IMR-90 (cell line): ENCODE measurements around the gene MGLL. TPM values are rescaled to one million over a fixed set of nuclear protein-coding genes. Genes with fewer than 3 reads are reported as not detected.

Experiments used
- ATAC-seq: fragments of 200-7000 bp; cut with Tn5 transposase; 2 replicates; pipeline ENCODE4 v1.9.1; 2020; ENCODE audit warnings: low read depth, mild to moderate bottlenecking, moderate library complexity
- BruUV-seq: library from RNA; stranded (reverse); fragments of 400-500 nt; replicated peaks from 2 replicates; lab custom pipeline; 2021; lab: Mats Ljungman, UMichigan
- CTCF ChIA-PET: fragments of 300-600 bp; formaldehyde crosslinking; extraction: SDS; loops from one replicate; lab custom pipeline; 2021; ENCODE audit warnings: antibody characterized with exemption; lab: Yijun Ruan, JAX
- POLR2A ChIA-PET: fragments of 300-600 bp; sonication (Branson Sonifier 250); formaldehyde crosslinking; loops from one replicate; lab custom pipeline; 2022; ENCODE audit warnings: antibody characterized with exemption; ENCODE audit not compliant: unreplicated experiment; lab: Charles Lee
- DNase-seq: peaks from one replicate; pipeline ENCODE4 v3.0.0; 2013
- H2AFZ ChIP-seq: replicated peaks from 2 replicates; pipeline ENCODE3; 2013; ENCODE audit warnings: low read length, mild to moderate bottlenecking; ENCODE audit not compliant: poor library complexity
- H2AK5ac ChIP-seq: 2 replicates; pipeline ENCODE4 v1.6.1; 2013; ENCODE audit warnings: low read depth, low read length, inconsistent platforms
- H2AK9ac ChIP-seq: replicated peaks from 2 replicates; pipeline ENCODE3; 2013; ENCODE audit warnings: mild to moderate bottlenecking, low read depth, low read length, moderate library complexity; ENCODE audit not compliant: poor library complexity
- H2BK120ac ChIP-seq: 2 replicates; pipeline ENCODE4 v1.6.1; 2013; ENCODE audit warnings: low read depth, low read length, inconsistent platforms
- H2BK15ac ChIP-seq: 3 replicates; pipeline ENCODE4 v1.6.1; 2013; ENCODE audit warnings: low read depth, low read length, inconsistent platforms
- H2BK20ac ChIP-seq: 2 replicates; pipeline ENCODE4 v1.6.1; 2013; ENCODE audit warnings: low read depth, mild to moderate bottlenecking, inconsistent platforms, low read length, moderate library complexity
- H2BK5ac ChIP-seq: 2 replicates; pipeline ENCODE4 v1.6.1; 2013; ENCODE audit warnings: mild to moderate bottlenecking, low read depth, low read length, inconsistent platforms; ENCODE audit not compliant: poor library complexity, severe bottlenecking
- H3K14ac ChIP-seq: replicated peaks from 2 replicates; pipeline ENCODE4 v1.6.1; 2013; ENCODE audit warnings: low read depth, low read length, inconsistent platforms
- H3K18ac ChIP-seq: 2 replicates; pipeline ENCODE4 v1.6.1; 2013; ENCODE audit warnings: low read depth, low read length, control low read depth
- H3K23ac ChIP-seq: 2 replicates; pipeline ENCODE4 v1.6.1; 2013; ENCODE audit warnings: low read depth, low read length, inconsistent platforms
- H3K27ac ChIP-seq: 2 replicates; pipeline ENCODE4 v1.5.1; 2013; ENCODE audit warnings: mild to moderate bottlenecking, control low read depth, low read length; ENCODE audit not compliant: insufficient read depth
- H3K27me3 ChIP-seq: 2 replicates; pipeline ENCODE4 v1.6.1; 2013; ENCODE audit warnings: low read length; ENCODE audit not compliant: control insufficient read depth, insufficient read depth
- H3K36me3 ChIP-seq: 2 replicates; pipeline ENCODE4 v1.6.1; 2013; ENCODE audit warnings: low read length, mixed read lengths; ENCODE audit not compliant: control insufficient read depth, insufficient read depth
- H3K4ac ChIP-seq: 2 replicates; pipeline ENCODE4 v1.6.1; 2013; ENCODE audit warnings: low read depth, low read length, inconsistent platforms
- H3K4me1 ChIP-seq: 2 replicates; pipeline ENCODE4 v1.6.1; 2013; ENCODE audit warnings: low read length, mixed read lengths; ENCODE audit not compliant: control insufficient read depth, insufficient read depth
- H3K4me2 ChIP-seq: 2 replicates; pipeline ENCODE4 v1.6.1; 2013; ENCODE audit warnings: low read depth, mild to moderate bottlenecking, control low read depth, low read length, moderate library complexity
- H3K4me3 ChIP-seq: 2 replicates; pipeline ENCODE4 v1.5.1; 2013; ENCODE audit warnings: low read depth, mild to moderate bottlenecking, control low read depth, low read length, moderate library complexity; ENCODE audit not compliant: insufficient read depth
- H3K56ac ChIP-seq: 2 replicates; pipeline ENCODE4 v1.6.1; 2013; ENCODE audit warnings: low read length, inconsistent platforms; ENCODE audit not compliant: insufficient read depth; ENCODE audit errors: extremely low read depth
- H3K79me1 ChIP-seq, 2 experiments: 2 replicates each; pipeline ENCODE4 v1.6.1; 2013; ENCODE audit warnings: low read length in 2 of 2, inconsistent platforms in 1 of 2, low read depth in 1 of 2
- H3K9ac ChIP-seq: 2 replicates; pipeline ENCODE4 v1.6.1; 2013; ENCODE audit warnings: low read depth, low read length, control low read depth
- H3K9me1 ChIP-seq: 2 replicates; pipeline ENCODE4 v1.6.1; 2013; ENCODE audit warnings: low read length, inconsistent platforms; ENCODE audit not compliant: insufficient read depth
- H3K9me3 ChIP-seq: 2 replicates; pipeline ENCODE4 v1.6.1; 2013; ENCODE audit warnings: low read length; ENCODE audit not compliant: control insufficient read depth, insufficient read depth
- H4K20me1 ChIP-seq: 2 replicates; pipeline ENCODE4 v1.6.1; 2013; ENCODE audit warnings: low read length, inconsistent platforms; ENCODE audit not compliant: insufficient read depth
- H4K5ac ChIP-seq: 2 replicates; pipeline ENCODE4 v1.6.1; 2013; ENCODE audit warnings: mild to moderate bottlenecking, low read depth, low read length, control low read depth
- H4K8ac ChIP-seq, 2 experiments: 2 replicates each; pipeline ENCODE4 v1.6.1; 2013; ENCODE audit warnings: low read depth in 2 of 2, low read length in 2 of 2, control low read depth in 1 of 2, inconsistent platforms in 1 of 2
- H4K91ac ChIP-seq: 2 replicates; pipeline ENCODE4 v1.6.1; 2013; ENCODE audit warnings: low read depth, low read length, inconsistent platforms; ENCODE audit not compliant: insufficient read depth
- BHLHE40 ChIP-seq: fragments of 150-350 bp; IDR thresholded peaks from 2 replicates; pipeline ENCODE4 v1.6.1; 2016; ENCODE audit warnings: mild to moderate bottlenecking, low read depth, low read length
- CEBPB ChIP-seq: IDR thresholded peaks from 2 replicates; pipeline ENCODE4 v1.6.1; 2012; ENCODE audit warnings: low read depth, low read length, improper control_type of control experiment
- CHD1 ChIP-seq: IDR thresholded peaks from 2 replicates; pipeline ENCODE4 v1.6.1; 2012; ENCODE audit warnings: low read depth, low read length, improper control_type of control experiment
- FOS ChIP-seq: fragments of 150-350 bp; IDR thresholded peaks from 2 replicates; pipeline ENCODE4 v1.6.1; 2016; ENCODE audit warnings: low read depth, low read length
- NFE2L2 ChIP-seq: fragments of 150-350 bp; IDR thresholded peaks from 2 replicates; pipeline ENCODE4 v1.6.1; 2016; ENCODE audit warnings: low read depth, mild to moderate bottlenecking, low read length
- POLR2A ChIP-seq: IDR thresholded peaks from 2 replicates; pipeline ENCODE4 v1.6.1; 2012; ENCODE audit warnings: mild to moderate bottlenecking, low read depth, low read length
- RFX5 ChIP-seq: IDR thresholded peaks from 2 replicates; pipeline ENCODE4 v1.8.0; 2012; ENCODE audit warnings: low read depth, mild to moderate bottlenecking, low read length, moderate library complexity
- USF2 ChIP-seq: fragments of 150-350 bp; IDR thresholded peaks from 2 replicates; pipeline ENCODE4 v1.6.1; 2017; ENCODE audit warnings: mild to moderate bottlenecking, antibody characterized with exemption, low read length, low read depth
- WGBS, 2 experiments: methylation state at CpG; one replicate each; pipeline versions ENCODE4 v1.1.5 to v1.1.7; 2013; ENCODE audit warnings: missing lambda C conversion rate in 2 of 2; ENCODE audit not compliant: insufficient read length in 1 of 2; ENCODE audit errors: extremely low coverage in 2 of 2; 5-methylcytosine and 5-hydroxymethylcytosine counted together
- dilution Hi-C: fragments of 300-500 bp; cut with HindIII; formaldehyde crosslinking; loops from one replicate; pipeline ENCODE4 v1.14.3; 2018; ENCODE audit warnings: low sequenced_read_pairs; ENCODE audit not compliant: unreplicated experiment
- in situ Hi-C: fragments of 300-500 bp; cut with MboI; formaldehyde crosslinking; loops from 3 replicates; pipeline ENCODE4 v1.14.3; 2019; ENCODE audit warnings: low sequenced_read_pairs, inconsistent platforms, mixed read lengths
- intact Hi-C: fragments of 100-400 bp; cut with micrococcal nuclease; formaldehyde crosslinking; loops from 2 replicates; pipeline ENCODE4 v1.10.0; 2022
- polyA plus RNA-seq, 3 experiments: library from polyadenylated mRNA; depleted of rRNA; stranded (reverse); fragments of >200 nt; gene quantifications; 2 replicates each; pipeline ENCODE4 v1.2.3, GENCODE V29; 2012; ENCODE audit warnings: low replicate concordance in 1 of 3
- total RNA-seq: library from RNA; depleted of rRNA; stranded (reverse); fragments of >200 nt; gene quantifications from 2 replicates; pipeline ENCODE4 v1.2.3, GENCODE V29; 2012
- TF ChIP-seq, protein P1 (sequence below): conservative IDR thresholded peaks from 2 replicates; pipeline ENCODE4 v1.5.1; 2012; ENCODE audit warnings: mild to moderate bottlenecking, low read depth, low read length, improper control_type of control experiment

The MGLL gene
- total and polyA plus RNA-seq, 2 of the 4 experiments (the other 2 are of a cell fraction), result 23.7 to 60.6 TPM

DNA sequence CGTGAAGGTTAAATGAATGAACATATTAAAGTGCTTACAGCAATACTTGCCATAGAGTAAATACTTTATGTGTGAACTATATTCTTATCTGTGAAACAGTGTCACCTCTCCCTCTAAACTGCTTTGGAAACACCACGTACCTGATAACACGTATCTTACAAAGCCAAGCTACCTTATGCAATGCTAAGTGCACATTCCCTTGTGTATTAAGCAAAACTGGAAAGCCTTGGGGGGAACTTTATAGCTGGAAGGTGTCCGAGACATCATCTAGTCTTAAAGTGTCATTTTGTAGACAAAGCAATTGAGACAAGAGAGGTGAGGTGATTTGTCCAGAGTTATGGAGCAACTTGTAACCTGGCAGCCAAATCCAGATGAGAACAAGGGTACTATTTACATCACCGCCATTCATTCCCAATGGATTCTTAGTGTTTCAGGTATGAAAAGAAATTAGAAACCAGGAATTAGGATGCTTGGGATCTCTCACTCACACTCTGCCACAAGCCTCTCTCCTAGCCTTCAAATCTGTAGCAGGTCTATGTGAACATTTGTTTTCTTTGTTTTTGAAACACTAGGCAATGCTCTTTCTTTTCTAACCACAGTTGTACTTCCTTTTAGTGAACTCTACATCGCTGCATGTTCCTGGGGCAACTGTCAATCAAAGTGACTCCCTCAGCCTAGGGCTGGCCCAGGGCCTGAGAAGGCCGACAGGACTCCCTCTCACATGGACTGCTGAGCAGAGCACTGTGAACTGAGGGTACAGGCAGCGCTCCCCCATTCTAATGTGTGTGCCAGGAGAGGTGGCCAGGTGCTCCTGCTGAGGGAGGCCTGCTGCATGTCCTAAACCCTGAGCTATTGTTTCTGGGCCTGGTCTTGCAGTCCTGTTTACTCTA, 13.9 kb upstream of the MGLL start:
- POLR2A ChIA-PET, result no interaction called here
- Histone ChIP-seq H3K18ac (no peak overlapping the region), H3K36me3 (no peaks in the 10 kb centered on the region), H2AK5ac (no peak overlapping the region), H2AFZ (no peak overlapping the region), H3K23ac (no peak overlapping the region), H3K14ac (no peak overlapping the region), H3K56ac (no peak overlapping the region), H2BK15ac (no peak overlapping the region), H3K4ac (no peak overlapping the region), H3K4me3 (no peak overlapping the region), H3K27ac (no peak overlapping the region), H3K79me1 (no peaks in the 10 kb centered on the region), H4K5ac (no peak overlapping the region), H4K91ac (no peak overlapping the region), H3K4me2 (no peak overlapping the region), H3K4me1 (no peaks in the 10 kb centered on the region), H4K20me1 (no peaks in the 10 kb centered on the region), H3K9me3 (peaks cover 4% of the 10 kb centered on the region; the same call in 1 of the 2 replicates), H2AK9ac (no peak overlapping the region), H3K27me3 (peaks cover 7% of the 10 kb centered on the region), H4K8ac (no peak overlapping the region), H2BK120ac (no peak overlapping the region), H2BK20ac (no peak overlapping the region), H3K9ac (no peak overlapping the region), H3K9me1 (no peaks in the 10 kb centered on the region), H2BK5ac (no peak overlapping the region)
- ATAC-seq (no peak), DNase-seq (no peak)
- no CpG with 5 or more reads among the region's 8 CpGs for WGBS, 2 experiments
- BruUV-seq, result no TSS peak
- dilution Hi-C loops, result no loop called here
- intact Hi-C loops, result loop anchor here (10.0 kb wide), 1 partner anchor 261 kb away; no protein-coding TSS in a partner anchor
- CTCF ChIA-PET, result no interaction called here
- in situ Hi-C loops, result no loop called here
- no peak for TF ChIP-seq USF2
- TF ChIP-seq, protein P1, sequence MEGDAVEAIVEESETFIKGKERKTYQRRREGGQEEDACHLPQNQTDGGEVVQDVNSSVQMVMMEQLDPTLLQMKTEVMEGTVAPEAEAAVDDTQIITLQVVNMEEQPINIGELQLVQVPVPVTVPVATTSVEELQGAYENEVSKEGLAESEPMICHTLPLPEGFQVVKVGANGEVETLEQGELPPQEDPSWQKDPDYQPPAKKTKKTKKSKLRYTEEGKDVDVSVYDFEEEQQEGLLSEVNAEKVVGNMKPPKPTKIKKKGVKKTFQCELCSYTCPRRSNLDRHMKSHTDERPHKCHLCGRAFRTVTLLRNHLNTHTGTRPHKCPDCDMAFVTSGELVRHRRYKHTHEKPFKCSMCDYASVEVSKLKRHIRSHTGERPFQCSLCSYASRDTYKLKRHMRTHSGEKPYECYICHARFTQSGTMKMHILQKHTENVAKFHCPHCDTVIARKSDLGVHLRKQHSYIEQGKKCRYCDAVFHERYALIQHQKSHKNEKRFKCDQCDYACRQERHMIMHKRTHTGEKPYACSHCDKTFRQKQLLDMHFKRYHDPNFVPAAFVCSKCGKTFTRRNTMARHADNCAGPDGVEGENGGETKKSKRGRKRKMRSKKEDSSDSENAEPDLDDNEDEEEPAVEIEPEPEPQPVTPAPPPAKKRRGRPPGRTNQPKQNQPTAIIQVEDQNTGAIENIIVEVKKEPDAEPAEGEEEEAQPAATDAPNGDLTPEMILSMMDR, result no peak
- no peak for TF ChIP-seq NFE2L2
- no peak for TF ChIP-seq CHD1
- no peak for TF ChIP-seq POLR2A
- no peak for TF ChIP-seq FOS
- no peak for TF ChIP-seq RFX5
- TF ChIP-seq BHLHE40, result no peak
- no peak for TF ChIP-seq CEBPB
